ENCODE data around the gene PTPRQ.

DNA sequence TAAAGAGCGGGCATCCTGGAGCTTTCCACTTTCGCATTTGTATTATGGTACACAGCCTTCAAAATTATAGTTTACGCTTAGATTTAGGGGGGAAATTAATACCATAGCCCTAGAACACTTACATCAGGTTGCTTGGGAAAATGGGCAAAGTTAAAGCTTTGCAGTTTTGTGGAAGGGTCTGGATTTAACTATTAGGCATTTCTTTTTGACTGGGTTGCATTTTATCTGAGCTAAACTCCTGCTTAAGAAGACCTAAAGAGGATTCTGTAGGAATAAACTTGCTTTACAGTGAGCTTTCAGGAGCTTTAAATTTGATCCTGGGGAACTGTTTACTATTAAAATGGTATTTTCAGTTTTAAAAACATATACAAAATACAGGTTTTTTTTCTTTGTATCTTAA, 42.8 kb upstream of the PTPRQ start:
- TF ChIP-seq, protein P1, sequence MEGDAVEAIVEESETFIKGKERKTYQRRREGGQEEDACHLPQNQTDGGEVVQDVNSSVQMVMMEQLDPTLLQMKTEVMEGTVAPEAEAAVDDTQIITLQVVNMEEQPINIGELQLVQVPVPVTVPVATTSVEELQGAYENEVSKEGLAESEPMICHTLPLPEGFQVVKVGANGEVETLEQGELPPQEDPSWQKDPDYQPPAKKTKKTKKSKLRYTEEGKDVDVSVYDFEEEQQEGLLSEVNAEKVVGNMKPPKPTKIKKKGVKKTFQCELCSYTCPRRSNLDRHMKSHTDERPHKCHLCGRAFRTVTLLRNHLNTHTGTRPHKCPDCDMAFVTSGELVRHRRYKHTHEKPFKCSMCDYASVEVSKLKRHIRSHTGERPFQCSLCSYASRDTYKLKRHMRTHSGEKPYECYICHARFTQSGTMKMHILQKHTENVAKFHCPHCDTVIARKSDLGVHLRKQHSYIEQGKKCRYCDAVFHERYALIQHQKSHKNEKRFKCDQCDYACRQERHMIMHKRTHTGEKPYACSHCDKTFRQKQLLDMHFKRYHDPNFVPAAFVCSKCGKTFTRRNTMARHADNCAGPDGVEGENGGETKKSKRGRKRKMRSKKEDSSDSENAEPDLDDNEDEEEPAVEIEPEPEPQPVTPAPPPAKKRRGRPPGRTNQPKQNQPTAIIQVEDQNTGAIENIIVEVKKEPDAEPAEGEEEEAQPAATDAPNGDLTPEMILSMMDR (IDR thresholded peaks at IDR 0.05): no peak
- TF ChIP-seq POLR2A (IDR thresholded peaks at IDR 0.05): no peak
